ENCODE data around the gene SIRT5. TPM values are rescaled to one million over a fixed set of nuclear protein-coding genes. Genes with fewer than 3 reads are reported as not detected.

The SIRT5 gene
- total RNA-seq, 1 experiment from 2014 or later: 14.3 TPM

GRCh38 chr6:13591205-13591921 lies 17.0 kb downstream of the SIRT5 start:
- H4K5ac ChIP-seq (ENCODE audit: insufficient read length, low read depth, low read length): no peak overlapping the region
- Mint-ChIP-seq H3K9me3 (no peaks in the 10 kb centered on the region), H3K4me1 (no peaks in the 10 kb centered on the region), H3K36me3 (ENCODE audit: insufficient read depth in 1 of 3, low read depth in 3 of 3) (peaks cover 7 to 43% (median 20%) of the 10 kb centered on the region in 3 experiments; a peak in 6 of 7 replicates), H3K27ac (no peak overlapping the region), H3K4me3 (no peak overlapping the region), H3K27me3 (ENCODE audit: low read depth) (no peaks in the 10 kb centered on the region)
- no peaks in the 10 kb centered on the region for H3K23me2 ChIP-seq (ENCODE audit: insufficient read length, low read depth, low read length, poor library complexity, severe bottlenecking)
- no peak overlapping the region for H2BK12ac ChIP-seq (ENCODE audit: insufficient read length, low read depth, low read length)
- WGBS (ENCODE audit: extremely low coverage, insufficient read length, low lambda C conversion rate): no CpG with 5 or more reads among the region's 21 CpGs
- H2AFZ ChIP-seq (ENCODE audit: low read length): no peak overlapping the region
- H3T11ph ChIP-seq (ENCODE audit: low read length): no peak overlapping the region
- no peak overlapping the region for H3K27ac ChIP-seq (ENCODE audit: insufficient read length, low read depth, low read length)
- no peaks in the 10 kb centered on the region for H3K79me2 ChIP-seq (ENCODE audit: insufficient read depth, low read length)
- H2BK15ac ChIP-seq (ENCODE audit: low read depth, low read length): no peak overlapping the region
- H4K8ac ChIP-seq (replicated peaks; ENCODE audit: insufficient read length, low read depth, low read length): no peak overlapping the region
- H3K4me2 ChIP-seq (ENCODE audit: insufficient read depth, insufficient read length, low read length): no peak overlapping the region
- no peak overlapping the region for H3K4ac ChIP-seq (ENCODE audit: low read depth, low read length)
- no peak overlapping the region for H3K14ac ChIP-seq (ENCODE audit: insufficient read depth, low read length)
- H3K4me1 ChIP-seq (ENCODE audit: insufficient read depth, low read length): no peaks in the 10 kb centered on the region
- H3K79me1 ChIP-seq (ENCODE audit: insufficient read depth, low read depth, low read length, poor library complexity, severe bottlenecking): no peaks in the 10 kb centered on the region
- H3K56ac ChIP-seq (ENCODE audit: insufficient read length, low read depth, low read length): no peak overlapping the region
- H3K18ac ChIP-seq (ENCODE audit: insufficient read length, low read depth, low read length): no peak overlapping the region
- no peak overlapping the region for H2BK20ac ChIP-seq (ENCODE audit: low read depth, low read length, poor library complexity, severe bottlenecking)
- no peak for DNase-seq
- no peak overlapping the region for H2AK5ac ChIP-seq (ENCODE audit: insufficient read length, low read length)
- no peaks in the 10 kb centered on the region for H3K27me3 ChIP-seq (ENCODE audit: insufficient read depth, low read length)
- no peak overlapping the region for H4K91ac ChIP-seq (ENCODE audit: insufficient read length, low read depth, low read length)
- no peak overlapping the region for H2BK5ac ChIP-seq (ENCODE audit: insufficient read length, low read length)
- no peak overlapping the region for H2BK120ac ChIP-seq (ENCODE audit: low read depth, low read length, poor library complexity, severe bottlenecking)
- H3K23ac ChIP-seq (ENCODE audit: insufficient read length, low read depth, low read length): no peak overlapping the region
- H4K20me1 ChIP-seq (ENCODE audit: control insufficient read depth, insufficient read depth, insufficient read length): no peaks in the 10 kb centered on the region
- no peak overlapping the region for H3K9ac ChIP-seq (ENCODE audit: extremely low read depth, insufficient read length, low read length)
- H3K9me3 ChIP-seq (ENCODE audit: control insufficient read depth, low read depth, low read length): no peaks in the 10 kb centered on the region
- no peak for TF ChIP-seq CTCF (conservative IDR thresholded peaks at IDR 0.05)
